Gastrocnemius medialis (tissue), 4 donors: ENCODE results near the gene MAP1LC3B2. TPM values are rescaled to one million over a fixed set of nuclear protein-coding genes. Genes with fewer than 3 reads are reported as not detected.

Source experiments
- ATAC-seq, 2 donors: fragments of 150-250 bp; one replicate each; pipeline ENCODE4 v1.9.1; 2016
- DNase-seq, 2 donors: peaks; one replicate each; pipeline ENCODE4 v3.0.0-alpha.2; 2019
- H3K27ac ChIP-seq, 4 donors: fragments of 200-600 bp; sonication (generic); 1 replicate in 1 of 4; 2 replicates in 3 of 4; pipeline ENCODE4 v1.5.1; 2016 to 2018; ENCODE audit warnings: mild to moderate bottlenecking in 2 of 4, moderate library complexity in 1 of 4
- H3K27me3 ChIP-seq, 3 donors: fragments of 200-600 bp; sonication (generic) in 2 of 3; 1 replicate in 1 of 3; 2 replicates in 2 of 3; pipeline versions ENCODE4 v1.5.1 to v1.6.0; 2016 to 2019; ENCODE audit warnings: mild to moderate bottlenecking in 1 of 3, moderate library complexity in 1 of 3
- H3K36me3 ChIP-seq, 2 donors: fragments of 200-600 bp; sonication (generic) in 1 of 2; one replicate each; pipeline ENCODE4 v1.5.1; 2017 to 2018
- H3K4me1 ChIP-seq, 2 donors: fragments of 200-600 bp; sonication (generic) in 1 of 2; one replicate each; pipeline ENCODE4 v1.5.1; 2016 to 2017; ENCODE audit warnings: mild to moderate bottlenecking in 2 of 2
- H3K4me3 ChIP-seq, 4 donors: fragments of 200-600 bp; sonication (generic) in 3 of 4; 1 replicate in 1 of 4; 2 replicates in 3 of 4; pipeline ENCODE4 v1.5.1; 2016 to 2019; ENCODE audit warnings: mild to moderate bottlenecking in 2 of 4
- H3K9me3 ChIP-seq, 3 donors: fragments of 200-600 bp; sonication (generic) in 2 of 3; 1 replicate in 1 of 3; 2 replicates in 2 of 3; pipeline ENCODE4 v1.5.1; 2016 to 2019
- CTCF ChIP-seq, 5 experiments: fragments of 450-650 bp in 3 of 5; fragments of 200-600 bp in 2 of 5; sonication (generic) in 2 of 5; IDR thresholded peaks in 4 of 5; conservative IDR thresholded peaks in 1 of 5; 1 replicate in 4 of 5; 2 replicates in 1 of 5; pipeline ENCODE4 v1.5.1; 2016 to 2019; ENCODE audit warnings: antibody characterized with exemption in 5 of 5, mild to moderate bottlenecking in 3 of 5, moderate library complexity in 3 of 5
- POLR2A ChIP-seq, 2 donors: fragments of 450-650 bp; IDR thresholded peaks; one replicate each; pipeline ENCODE4 v1.6.1; 2017; ENCODE audit warnings: antibody characterized with exemption in 2 of 2, mild to moderate bottlenecking in 2 of 2, moderate library complexity in 2 of 2
- in situ Hi-C, 4 donors: fragments of 200-750 bp; cut with MboI; loops; one replicate each; pipeline versions ENCODE4 v1.15.0 to v1.8.0; 2017; ENCODE audit warnings: low sequenced_read_pairs in 4 of 4
- intact Hi-C: fragments of 100-400 bp; cut with DNase I; formaldehyde crosslinking; loops from one replicate; pipeline ENCODE4 v1.15.1; 2023; ENCODE audit warnings: low total_unique reads
- total RNA-seq, 4 donors: library from RNA; depleted of rRNA; stranded (reverse); fragments of >200 nt; gene quantifications; one replicate each; pipeline versions ENCODE4 v1.1.0 to v1.2.3, GENCODE V29; 2016

The MAP1LC3B2 gene
- total RNA-seq, 4 donors from 2014 or later, result 0.68 to 2.5 (median 1.4) TPM

GRCh38 chr12:116607039-116607438, 47.9 kb downstream of the MAP1LC3B2 start:
- intact Hi-C loops, result no loop called here
- in situ Hi-C loops, result loop anchor here in 3 of 4 donors (10.0 to 25.0 kb wide), 4 partner anchors 332 to 620 kb away; partner anchors contain the start of gene MED13L (in 1 of the 3)
- Histone ChIP-seq H3K27ac (no peak overlapping the region), H3K4me3 (no peak overlapping the region), H3K9me3 (no peaks in the 10 kb centered on the region), H3K4me1 (peaks cover 3 to 4% of the 10 kb centered on the region in 2 donors), H3K36me3 (no peaks in the 10 kb centered on the region), H3K27me3 (peaks cover 10 to 15% (median 14%) of the 10 kb centered on the region in 3 donors)
- ATAC-seq, result no peak
- TF ChIP-seq POLR2A (IDR thresholded peaks at IDR 0.05), result no peak
- no peak for TF ChIP-seq CTCF (IDR thresholded peaks at IDR 0.05 in 4 of 5, conservative IDR thresholded peaks at IDR 0.05 in 1 of 5)
- no peak for DNase-seq

GRCh38 chr12:116609319-116610114, 50.3 kb downstream of the MAP1LC3B2 start:
- TF ChIP-seq CTCF (IDR thresholded peaks at IDR 0.05 in 4 of 5, conservative IDR thresholded peaks at IDR 0.05 in 1 of 5) (peak in 1 of 5 experiments; percentile 34), POLR2A (IDR thresholded peaks at IDR 0.05) (no peak)
- ATAC-seq (no peak), DNase-seq (no peak)
- Histone ChIP-seq H3K36me3 (no peaks in the 10 kb centered on the region), H3K4me1 (peaks cover 3 to 4% of the 10 kb centered on the region in 2 donors), H3K4me3 (no peak overlapping the region), H3K9me3 (no peaks in the 10 kb centered on the region), H3K27me3 (peaks cover 4 to 10% (median 8%) of the 10 kb centered on the region in 3 donors), H3K27ac (no peak overlapping the region)
- in situ Hi-C loops, result loop anchor here in 3 of 4 donors (10.0 to 25.0 kb wide), 4 partner anchors 335 to 622 kb away; partner anchors contain the start of gene MED13L (in 1 of the 3)
- intact Hi-C loops, result no loop called here

- Histone ChIP-seq H3K9me3 (no peaks in the 10 kb centered on the region), H3K27me3 (peaks cover 0 to 3% (median 0%) of the 10 kb centered on the region in 3 donors), H3K27ac (no peak overlapping the region), H3K4me1 (peaks cover 0 to 3% of the 10 kb centered on the region in 2 donors), H3K36me3 (no peaks in the 10 kb centered on the region), H3K4me3 (no peak overlapping the region)
- no peak for ATAC-seq
- intact Hi-C loops, result no loop called here
- no peak for DNase-seq
- in situ Hi-C loops, result loop anchor here in 2 of 4 donors (25.0 kb wide), 2 partner anchors 349 to 624 kb away; no protein-coding TSS in a partner anchor
- no peak for TF ChIP-seq CTCF (IDR thresholded peaks at IDR 0.05 in 4 of 5, conservative IDR thresholded peaks at IDR 0.05 in 1 of 5)
- TF ChIP-seq POLR2A (IDR thresholded peaks at IDR 0.05), result no peak
Measured at GRCh38 chr12:116610971-116611541, 51.9 kb downstream of the MAP1LC3B2 start.

- TF ChIP-seq POLR2A (IDR thresholded peaks at IDR 0.05), result no peak
- no peak for TF ChIP-seq CTCF (IDR thresholded peaks at IDR 0.05 in 4 of 5, conservative IDR thresholded peaks at IDR 0.05 in 1 of 5)
- DNase-seq (no peak), ATAC-seq (no peak)
- in situ Hi-C loops (loop anchor here in 2 of 4 donors (25.0 kb wide), 2 partner anchors 350 to 625 kb away; no protein-coding TSS in a partner anchor), intact Hi-C loops (no loop called here)
- no peaks in the 10 kb centered on the region for H3K36me3 ChIP-seq
- H3K27me3 ChIP-seq, result no peaks in the 10 kb centered on the region
- H3K4me3 ChIP-seq, result no peak overlapping the region
- H3K27ac ChIP-seq, result no peak overlapping the region
- peaks cover 0 to 3% of the 10 kb centered on the region in 2 donors for H3K4me1 ChIP-seq
- H3K9me3 ChIP-seq, result no peaks in the 10 kb centered on the region
Measured at GRCh38 chr12:116612436-116612835, 53.3 kb downstream of the MAP1LC3B2 start.
